MCF 10A (cell line): ENCODE measurements around the gene TUBGCP5. TPM values are rescaled to one million over a fixed set of nuclear protein-coding genes. Genes with fewer than 3 reads are reported as not detected.

Experiments used
- BruUV-seq: library from RNA; stranded (reverse); fragments of 400-500 nt; replicated peaks from 2 replicates; lab custom pipeline; 2021; lab: Mats Ljungman, UMichigan
- CTCF ChIA-PET: fragments of 300-600 bp; sonication (Branson Sonifier 250); formaldehyde crosslinking; extraction: SDS; loops from one replicate; lab custom pipeline; 2021; ENCODE audit warnings: antibody characterized with exemption, inconsistent platforms; lab: Yijun Ruan, JAX
- POLR2A ChIA-PET: fragments of 300-600, 350-650 bp; sonication (Branson Sonifier 250); formaldehyde crosslinking; extraction: SDS; loops from one replicate; lab custom pipeline; 2020; ENCODE audit warnings: antibody characterized with exemption, inconsistent platforms; lab: Yijun Ruan, JAX
- DNase-seq: peaks from one replicate; pipeline ENCODE4 v3.0.0-alpha.2; 2018; ENCODE audit not compliant: unreplicated experiment
- H3K27ac Mint-ChIP-seq: one replicate; pipeline ENCODE4 v1.8.0; 2022; ENCODE audit warnings: mild to moderate bottlenecking, low read depth, mixed read lengths; ENCODE audit not compliant: unreplicated experiment
- H3K27me3 Mint-ChIP-seq: one replicate; pipeline ENCODE4 v1.8.0; 2022; ENCODE audit warnings: mixed read lengths; ENCODE audit not compliant: insufficient read depth, unreplicated experiment
- H3K36me3 Mint-ChIP-seq: one replicate; pipeline ENCODE4 v1.8.0; 2022; ENCODE audit warnings: mild to moderate bottlenecking, moderate library complexity, mixed read lengths; ENCODE audit not compliant: insufficient read depth, unreplicated experiment
- H3K4me1 Mint-ChIP-seq: one replicate; pipeline ENCODE4 v1.8.0; 2022; ENCODE audit warnings: mixed read lengths; ENCODE audit not compliant: insufficient read depth, unreplicated experiment
- H3K4me3 Mint-ChIP-seq: one replicate; pipeline ENCODE4 v1.8.0; 2022; ENCODE audit warnings: mild to moderate bottlenecking, moderate library complexity, mixed read lengths; ENCODE audit not compliant: unreplicated experiment
- H3K9me3 Mint-ChIP-seq: one replicate; pipeline ENCODE4 v1.8.0; 2022; ENCODE audit warnings: mixed read lengths; ENCODE audit not compliant: unreplicated experiment
- intact Hi-C: fragments of 100-400 bp; cut with micrococcal nuclease; formaldehyde crosslinking; loops from 2 replicates; pipeline ENCODE4 v1.14.1; 2022
- total RNA-seq: library from RNA; stranded (reverse); gene quantifications from 2 replicates; pipeline ENCODE4 v1.2.3, GENCODE V29; 2022
- TF ChIP-seq, protein P1 (sequence below): fragments of 200-600 bp; IDR thresholded peaks from one replicate; pipeline ENCODE4 v1.8.0; 2022; ENCODE audit warnings: antibody characterized with exemption, mild to moderate bottlenecking; ENCODE audit not compliant: unreplicated experiment

TUBGCP5 gene
- total RNA-seq, 1 experiment from 2014 or later = 15.7 TPM

DNA sequence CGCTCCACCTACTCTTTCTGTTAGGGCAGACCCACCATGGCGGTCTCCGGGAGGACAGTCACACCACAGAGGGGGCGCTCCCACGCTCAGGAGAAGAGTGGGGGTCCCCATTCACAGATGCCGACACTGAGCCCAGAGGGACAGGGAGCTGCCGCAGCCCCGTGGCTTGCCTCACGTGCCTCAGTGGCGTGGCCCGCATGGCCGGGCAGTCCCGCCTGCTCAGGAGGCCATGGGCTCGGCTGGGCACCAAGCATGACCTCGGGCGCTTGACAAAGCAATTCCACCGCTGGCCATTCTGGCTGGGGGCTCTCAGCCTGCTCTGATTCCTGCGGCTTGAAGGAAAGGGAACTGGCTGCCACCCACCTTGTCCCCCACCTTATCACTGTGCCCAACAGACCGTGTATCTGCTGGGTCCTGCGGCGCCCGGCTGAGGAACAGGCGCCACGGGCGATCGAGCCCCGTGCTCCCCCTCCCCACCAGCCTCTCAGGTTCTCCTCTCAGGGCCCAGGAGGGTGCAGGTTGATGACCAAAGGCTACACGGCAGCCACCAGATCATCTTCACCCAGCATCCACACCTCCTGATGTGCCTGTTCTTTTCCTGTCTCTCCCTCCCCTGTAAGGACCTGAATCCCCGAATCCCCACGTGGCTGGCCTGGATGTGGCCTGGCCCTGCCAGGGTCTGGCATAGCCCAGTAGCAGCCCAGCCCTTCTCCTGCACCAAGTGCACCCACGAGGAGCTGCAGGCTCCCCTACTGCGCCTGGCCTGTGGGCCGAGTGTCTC, 79.9 kb downstream of the TUBGCP5 start:
- H3K9me3 Mint-ChIP-seq = no peaks in the 10 kb centered on the region
- no peaks in the 10 kb centered on the region for H3K27me3 Mint-ChIP-seq
- intact Hi-C loops = no loop called here
- peak overlapping the region; percentile 32 for H3K27ac Mint-ChIP-seq
- ChIA-PET POLR2A (no interaction called here), CTCF (no interaction called here)
- H3K4me3 Mint-ChIP-seq = no peak overlapping the region
- TF ChIP-seq, protein P1, sequence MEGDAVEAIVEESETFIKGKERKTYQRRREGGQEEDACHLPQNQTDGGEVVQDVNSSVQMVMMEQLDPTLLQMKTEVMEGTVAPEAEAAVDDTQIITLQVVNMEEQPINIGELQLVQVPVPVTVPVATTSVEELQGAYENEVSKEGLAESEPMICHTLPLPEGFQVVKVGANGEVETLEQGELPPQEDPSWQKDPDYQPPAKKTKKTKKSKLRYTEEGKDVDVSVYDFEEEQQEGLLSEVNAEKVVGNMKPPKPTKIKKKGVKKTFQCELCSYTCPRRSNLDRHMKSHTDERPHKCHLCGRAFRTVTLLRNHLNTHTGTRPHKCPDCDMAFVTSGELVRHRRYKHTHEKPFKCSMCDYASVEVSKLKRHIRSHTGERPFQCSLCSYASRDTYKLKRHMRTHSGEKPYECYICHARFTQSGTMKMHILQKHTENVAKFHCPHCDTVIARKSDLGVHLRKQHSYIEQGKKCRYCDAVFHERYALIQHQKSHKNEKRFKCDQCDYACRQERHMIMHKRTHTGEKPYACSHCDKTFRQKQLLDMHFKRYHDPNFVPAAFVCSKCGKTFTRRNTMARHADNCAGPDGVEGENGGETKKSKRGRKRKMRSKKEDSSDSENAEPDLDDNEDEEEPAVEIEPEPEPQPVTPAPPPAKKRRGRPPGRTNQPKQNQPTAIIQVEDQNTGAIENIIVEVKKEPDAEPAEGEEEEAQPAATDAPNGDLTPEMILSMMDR = no peak
- peaks cover 19% of the 10 kb centered on the region for H3K4me1 Mint-ChIP-seq
- DNase-seq = no peak
- peaks cover 6% of the 10 kb centered on the region for H3K36me3 Mint-ChIP-seq
- BruUV-seq = no TSS peak

DNA sequence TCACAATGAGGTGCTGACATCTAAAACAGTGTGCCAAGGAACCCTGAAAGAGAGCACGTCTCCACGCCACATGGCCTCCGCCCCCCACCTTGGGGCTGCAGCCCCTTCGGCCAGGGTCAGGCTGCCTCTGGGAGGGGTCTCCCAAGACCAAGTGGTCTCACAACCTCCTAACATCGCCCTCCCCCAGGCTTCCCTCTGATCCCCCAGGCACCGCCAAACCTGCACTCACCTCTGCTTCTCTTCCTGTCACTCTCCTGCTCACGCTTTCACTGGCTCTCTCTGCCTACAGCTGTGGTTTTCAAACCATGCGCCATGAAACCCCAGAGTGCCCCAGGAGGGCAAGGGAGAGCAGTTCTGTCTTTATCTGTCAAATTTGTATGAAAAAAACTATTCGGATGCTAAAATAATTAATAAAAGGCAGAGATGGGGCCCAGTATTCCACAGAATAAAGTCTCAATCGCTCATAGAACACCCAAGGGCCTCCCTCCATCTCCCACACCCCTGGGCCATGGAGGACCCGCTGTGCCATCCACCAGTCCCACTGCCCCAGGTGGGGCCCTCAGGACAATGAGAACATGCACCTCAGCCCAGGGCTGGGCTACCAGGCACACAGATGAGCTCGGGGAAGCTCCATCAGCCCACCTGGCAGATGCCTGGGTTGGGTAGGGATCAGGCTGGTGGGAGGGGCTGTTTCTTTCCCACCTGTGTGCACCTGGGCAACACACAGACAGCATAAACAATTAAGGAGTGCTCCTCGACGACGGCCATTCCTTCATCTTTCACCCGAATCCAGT, 80.7 kb downstream of the TUBGCP5 start:
- CTCF ChIA-PET = no interaction called here
- peaks cover 10% of the 10 kb centered on the region for H3K4me1 Mint-ChIP-seq
- no peaks in the 10 kb centered on the region for H3K27me3 Mint-ChIP-seq
- H3K9me3 Mint-ChIP-seq = no peaks in the 10 kb centered on the region
- no peak for DNase-seq
- intact Hi-C loops = no loop called here
- no peak overlapping the region for H3K27ac Mint-ChIP-seq
- POLR2A ChIA-PET = interaction anchor here (0.8 kb wide), 1 partner anchor 10 kb away, joined by 3 read pairs; no protein-coding TSS in a partner anchor
- H3K4me3 Mint-ChIP-seq = no peak overlapping the region
- no TSS peak for BruUV-seq
- TF ChIP-seq, protein P1 = no peak
- peaks cover 6% of the 10 kb centered on the region for H3K36me3 Mint-ChIP-seq

DNA sequence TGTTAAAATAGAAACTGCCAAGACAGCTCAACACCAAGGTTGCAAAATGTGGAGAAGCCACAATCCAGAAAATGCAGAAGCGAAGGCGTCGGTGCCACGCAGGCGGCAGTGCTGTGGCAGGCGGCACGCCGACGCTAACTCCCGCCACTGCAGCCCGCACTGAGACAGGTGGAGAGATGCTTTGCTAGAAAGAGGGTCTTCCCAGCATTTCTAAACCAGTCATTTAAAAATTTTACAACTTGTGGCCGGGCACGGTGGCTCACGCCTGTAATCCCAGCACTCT, 82.5 kb downstream of the TUBGCP5 start:
- TF ChIP-seq, protein P1 = no peak
- ChIA-PET CTCF (interaction anchor here (1.5 kb wide), 1 partner anchor 22 kb away, joined by 5 read pairs; no protein-coding TSS in a partner anchor), POLR2A (no interaction called here)
- Mint-ChIP-seq H3K27ac (no peak overlapping the region), H3K9me3 (no peaks in the 10 kb centered on the region), H3K4me3 (no peak overlapping the region), H3K4me1 (peaks cover 6% of the 10 kb centered on the region), H3K36me3 (peaks cover 20% of the 10 kb centered on the region), H3K27me3 (no peaks in the 10 kb centered on the region)
- BruUV-seq = no TSS peak
- intact Hi-C loops = no loop called here
- no peak for DNase-seq

DNA sequence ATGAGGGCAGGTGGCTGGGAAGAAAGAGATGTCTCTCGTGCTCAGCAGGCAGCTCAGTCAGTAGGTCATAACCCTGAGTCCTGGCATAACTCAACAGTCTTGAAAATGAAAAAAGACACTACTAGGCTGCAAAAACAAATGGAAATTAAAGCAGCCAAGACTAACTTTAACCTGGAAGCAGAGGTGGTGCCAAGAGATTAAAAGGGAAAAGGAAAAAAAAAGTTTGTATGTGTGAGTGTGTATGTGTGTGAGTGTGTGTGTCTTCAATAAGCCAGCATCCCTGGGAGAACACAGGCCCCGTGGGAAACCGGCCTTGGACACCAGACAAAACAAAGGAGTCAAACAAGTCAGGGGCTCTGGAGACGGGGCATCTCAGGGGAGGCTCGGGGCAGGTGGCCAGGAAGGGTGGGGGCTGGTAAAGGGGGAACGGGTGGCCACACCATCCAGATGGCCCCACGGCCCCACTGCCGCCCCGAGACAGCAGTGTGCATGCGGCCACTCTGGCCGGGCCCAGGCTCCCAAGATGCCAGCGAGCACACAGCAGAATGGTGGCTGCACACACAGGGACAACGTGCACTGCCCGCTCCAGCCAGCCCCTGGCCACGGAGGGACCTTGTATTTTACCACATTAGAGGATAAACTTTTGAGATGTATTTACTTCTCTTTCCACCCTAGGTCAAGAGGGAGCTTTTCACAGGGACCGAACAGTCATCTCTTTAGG, 83.0 kb downstream of the TUBGCP5 start:
- ChIA-PET CTCF (interaction anchor here (1.5 kb wide), 1 partner anchor 21 kb away, joined by 5 read pairs; no protein-coding TSS in a partner anchor), POLR2A (no interaction called here)
- peaks cover 23% of the 10 kb centered on the region for H3K36me3 Mint-ChIP-seq
- H3K27me3 Mint-ChIP-seq = no peaks in the 10 kb centered on the region
- TF ChIP-seq, protein P1 = no peak
- H3K4me3 Mint-ChIP-seq = no peak overlapping the region
- BruUV-seq = no TSS peak
- no peaks in the 10 kb centered on the region for H3K9me3 Mint-ChIP-seq
- no peak for DNase-seq
- intact Hi-C loops = no loop called here
- H3K4me1 Mint-ChIP-seq = peaks cover 6% of the 10 kb centered on the region
- no peak overlapping the region for H3K27ac Mint-ChIP-seq
